ENCODE measurements around the gene CTSH. TPM values are rescaled to one million over a fixed set of nuclear protein-coding genes. Genes with fewer than 3 reads are reported as not detected.
A peak's percentile ranks its signal among the peaks of the same experiment; 100 is the strongest.

The CTSH gene
- total and polyA plus RNA-seq, 2 of the 13 experiments (the other 11 are each of a cell fraction or from before 2014, with no cell fraction given): 265 to 653 TPM

DNA sequence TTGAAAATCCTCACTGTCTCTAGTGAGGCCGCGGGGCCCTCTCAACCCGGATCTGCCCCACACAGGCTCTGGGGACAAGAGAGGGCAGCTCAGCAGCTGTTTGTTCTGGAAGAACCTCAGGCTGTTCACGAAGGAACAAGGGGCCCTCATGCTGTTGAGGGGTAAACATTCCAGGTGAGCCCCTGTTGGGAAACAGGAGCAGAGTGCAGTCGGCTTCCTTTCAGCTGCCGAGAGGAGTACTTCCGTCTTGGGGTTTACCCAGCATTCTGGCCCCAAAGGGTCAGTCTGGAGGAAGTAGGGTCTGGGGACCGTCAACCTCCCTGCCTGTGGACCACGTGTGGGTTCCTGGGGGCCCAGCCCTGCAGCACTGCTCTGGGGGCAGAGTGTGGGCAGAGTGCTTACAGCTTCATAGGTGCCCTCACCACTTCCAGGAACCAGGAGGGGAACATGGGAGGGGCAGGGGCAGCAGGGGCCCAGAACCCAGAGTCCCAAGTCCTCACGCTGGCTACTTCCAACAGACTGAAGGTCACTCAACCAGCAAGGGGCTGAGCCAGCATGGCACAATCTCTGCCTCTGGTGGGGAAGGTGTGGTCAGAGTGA lies 49.2 kb upstream of the CTSH start (continued):
- TF ChIP-seq, protein P1, sequence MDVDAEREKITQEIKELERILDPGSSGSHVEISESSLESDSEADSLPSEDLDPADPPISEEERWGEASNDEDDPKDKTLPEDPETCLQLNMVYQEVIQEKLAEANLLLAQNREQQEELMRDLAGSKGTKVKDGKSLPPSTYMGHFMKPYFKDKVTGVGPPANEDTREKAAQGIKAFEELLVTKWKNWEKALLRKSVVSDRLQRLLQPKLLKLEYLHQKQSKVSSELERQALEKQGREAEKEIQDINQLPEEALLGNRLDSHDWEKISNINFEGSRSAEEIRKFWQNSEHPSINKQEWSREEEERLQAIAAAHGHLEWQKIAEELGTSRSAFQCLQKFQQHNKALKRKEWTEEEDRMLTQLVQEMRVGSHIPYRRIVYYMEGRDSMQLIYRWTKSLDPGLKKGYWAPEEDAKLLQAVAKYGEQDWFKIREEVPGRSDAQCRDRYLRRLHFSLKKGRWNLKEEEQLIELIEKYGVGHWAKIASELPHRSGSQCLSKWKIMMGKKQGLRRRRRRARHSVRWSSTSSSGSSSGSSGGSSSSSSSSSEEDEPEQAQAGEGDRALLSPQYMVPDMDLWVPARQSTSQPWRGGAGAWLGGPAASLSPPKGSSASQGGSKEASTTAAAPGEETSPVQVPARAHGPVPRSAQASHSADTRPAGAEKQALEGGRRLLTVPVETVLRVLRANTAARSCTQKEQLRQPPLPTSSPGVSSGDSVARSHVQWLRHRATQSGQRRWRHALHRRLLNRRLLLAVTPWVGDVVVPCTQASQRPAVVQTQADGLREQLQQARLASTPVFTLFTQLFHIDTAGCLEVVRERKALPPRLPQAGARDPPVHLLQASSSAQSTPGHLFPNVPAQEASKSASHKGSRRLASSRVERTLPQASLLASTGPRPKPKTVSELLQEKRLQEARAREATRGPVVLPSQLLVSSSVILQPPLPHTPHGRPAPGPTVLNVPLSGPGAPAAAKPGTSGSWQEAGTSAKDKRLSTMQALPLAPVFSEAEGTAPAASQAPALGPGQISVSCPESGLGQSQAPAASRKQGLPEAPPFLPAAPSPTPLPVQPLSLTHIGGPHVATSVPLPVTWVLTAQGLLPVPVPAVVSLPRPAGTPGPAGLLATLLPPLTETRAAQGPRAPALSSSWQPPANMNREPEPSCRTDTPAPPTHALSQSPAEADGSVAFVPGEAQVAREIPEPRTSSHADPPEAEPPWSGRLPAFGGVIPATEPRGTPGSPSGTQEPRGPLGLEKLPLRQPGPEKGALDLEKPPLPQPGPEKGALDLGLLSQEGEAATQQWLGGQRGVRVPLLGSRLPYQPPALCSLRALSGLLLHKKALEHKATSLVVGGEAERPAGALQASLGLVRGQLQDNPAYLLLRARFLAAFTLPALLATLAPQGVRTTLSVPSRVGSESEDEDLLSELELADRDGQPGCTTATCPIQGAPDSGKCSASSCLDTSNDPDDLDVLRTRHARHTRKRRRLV (CRISPR knock-in tag; IDR thresholded peaks at IDR 0.05): peak; percentile 92
- TF ChIP-seq, protein P2, sequence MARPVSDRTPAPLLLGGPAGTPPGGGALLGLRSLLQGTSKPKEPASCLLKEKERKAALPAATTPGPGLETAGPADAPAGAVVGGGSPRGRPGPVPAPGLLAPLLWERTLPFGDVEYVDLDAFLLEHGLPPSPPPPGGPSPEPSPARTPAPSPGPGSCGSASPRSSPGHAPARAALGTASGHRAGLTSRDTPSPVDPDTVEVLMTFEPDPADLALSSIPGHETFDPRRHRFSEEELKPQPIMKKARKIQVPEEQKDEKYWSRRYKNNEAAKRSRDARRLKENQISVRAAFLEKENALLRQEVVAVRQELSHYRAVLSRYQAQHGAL (CRISPR knock-in tag; IDR thresholded peaks at IDR 0.05; ENCODE audit: not compliant biosample characterization): peak; percentile 45
- TF ChIP-seq MLLT10 (CRISPR knock-in tag; IDR thresholded peaks at IDR 0.05): no peak
- no peak; the same call in 1 of the 2 replicates for TF ChIP-seq ZNF674 (CRISPR knock-in tag; IDR thresholded peaks at IDR 0.05; ENCODE audit: low read depth)
- TF ChIP-seq ATRX (CRISPR knock-in tag; IDR thresholded peaks at IDR 0.05; ENCODE audit: borderline replicate concordance): no peak
- TF ChIP-seq RFXAP (CRISPR knock-in tag; IDR thresholded peaks at IDR 0.05; ENCODE audit: borderline replicate concordance): peak; percentile 96
- TF ChIP-seq, protein P3, sequence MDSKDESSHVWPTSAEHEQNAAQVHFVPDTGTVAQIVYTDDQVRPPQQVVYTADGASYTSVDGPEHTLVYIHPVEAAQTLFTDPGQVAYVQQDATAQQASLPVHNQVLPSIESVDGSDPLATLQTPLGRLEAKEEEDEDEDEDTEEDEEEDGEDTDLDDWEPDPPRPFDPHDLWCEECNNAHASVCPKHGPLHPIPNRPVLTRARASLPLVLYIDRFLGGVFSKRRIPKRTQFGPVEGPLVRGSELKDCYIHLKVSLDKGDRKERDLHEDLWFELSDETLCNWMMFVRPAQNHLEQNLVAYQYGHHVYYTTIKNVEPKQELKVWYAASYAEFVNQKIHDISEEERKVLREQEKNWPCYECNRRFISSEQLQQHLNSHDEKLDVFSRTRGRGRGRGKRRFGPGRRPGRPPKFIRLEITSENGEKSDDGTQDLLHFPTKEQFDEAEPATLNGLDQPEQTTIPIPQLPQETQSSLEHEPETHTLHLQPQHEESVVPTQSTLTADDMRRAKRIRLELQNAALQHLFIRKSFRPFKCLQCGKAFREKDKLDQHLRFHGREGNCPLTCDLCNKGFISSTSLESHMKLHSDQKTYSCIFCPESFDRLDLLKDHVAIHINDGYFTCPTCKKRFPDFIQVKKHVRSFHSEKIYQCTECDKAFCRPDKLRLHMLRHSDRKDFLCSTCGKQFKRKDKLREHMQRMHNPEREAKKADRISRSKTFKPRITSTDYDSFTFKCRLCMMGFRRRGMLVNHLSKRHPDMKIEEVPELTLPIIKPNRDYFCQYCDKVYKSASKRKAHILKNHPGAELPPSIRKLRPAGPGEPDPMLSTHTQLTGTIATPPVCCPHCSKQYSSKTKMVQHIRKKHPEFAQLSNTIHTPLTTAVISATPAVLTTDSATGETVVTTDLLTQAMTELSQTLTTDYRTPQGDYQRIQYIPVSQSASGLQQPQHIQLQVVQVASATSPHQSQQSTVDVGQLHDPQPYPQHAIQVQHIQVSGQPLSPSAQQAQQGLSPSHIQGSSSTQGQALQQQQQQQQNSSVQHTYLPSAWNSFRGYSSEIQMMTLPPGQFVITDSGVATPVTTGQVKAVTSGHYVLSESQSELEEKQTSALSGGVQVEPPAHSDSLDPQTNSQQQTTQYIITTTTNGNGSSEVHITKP (CRISPR knock-in tag; IDR thresholded peaks at IDR 0.05; ENCODE audit: low read depth): peak; percentile 75; the same call in 1 of the 2 replicates
- no peak; the same call in 1 of the 2 replicates for TF ChIP-seq DR1 (CRISPR knock-in tag; IDR thresholded peaks at IDR 0.05)
- TF ChIP-seq, protein P4, sequence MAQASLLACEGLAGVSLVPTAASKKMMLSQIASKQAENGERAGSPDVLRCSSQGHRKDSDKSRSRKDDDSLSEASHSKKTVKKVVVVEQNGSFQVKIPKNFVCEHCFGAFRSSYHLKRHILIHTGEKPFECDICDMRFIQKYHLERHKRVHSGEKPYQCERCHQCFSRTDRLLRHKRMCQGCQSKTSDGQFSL (CRISPR knock-in tag; IDR thresholded peaks at IDR 0.05): peak; percentile 75
- TF ChIP-seq SP2 (CRISPR knock-in tag; IDR thresholded peaks at IDR 0.05): peak; percentile 27; the same call in 1 of the 2 replicates
- TF ChIP-seq ZNF468 (CRISPR knock-in tag; IDR thresholded peaks at IDR 0.05): 0 out of 2 replicates have a peak, but pooled peaks have one; percentile 55
- TF ChIP-seq BRD4 (CRISPR knock-in tag; IDR thresholded peaks at IDR 0.05): peak; percentile 67; the same call in 1 of the 2 replicates
- peak; percentile 92 for TF ChIP-seq NCOA1 (CRISPR knock-in tag; IDR thresholded peaks at IDR 0.05)
- TF ChIP-seq CBX5 (CRISPR knock-in tag; IDR thresholded peaks at IDR 0.05; ENCODE audit: borderline replicate concordance): peak; percentile 73; the same call in 1 of the 2 replicates
- TF ChIP-seq HNRNPLL (IDR thresholded peaks at IDR 0.05; ENCODE audit: low read depth, low read length, poor library complexity, severe bottlenecking): peak; percentile 9
- TF ChIP-seq RNF2 (conservative IDR thresholded peaks at IDR 0.05; ENCODE audit: low read depth): peak; percentile 72; the same call in 1 of the 2 replicates
